Cardiac muscle cell (in vitro differentiated cells and primary cell): Measurements from ENCODE around the gene CCDC178. TPM values are rescaled to one million over a fixed set of nuclear protein-coding genes. Genes with fewer than 3 reads are reported as not detected.

Source experiments
- DNase-seq, 2 donors: peaks; one replicate each; pipeline versions ENCODE4 v3.0.0 to v3.0.0-alpha.2; 2010 to 2017; ENCODE audit warnings: low read depth in 1 of 2, low spot score in 1 of 2
- H3K27ac ChIP-seq: fragments of 200-600 bp; sonication (generic); 2 replicates; pipeline ENCODE4 v1.5.1; 2016
- H3K27me3 ChIP-seq: fragments of 200-600 bp; sonication (generic); 2 replicates; pipeline ENCODE4 v1.6.0; 2016; ENCODE audit warnings: control low read depth
- H3K36me3 ChIP-seq: fragments of 200-600 bp; sonication (generic); 2 replicates; pipeline ENCODE4 v1.5.1; 2016; ENCODE audit warnings: control low read depth
- H3K4me1 ChIP-seq: fragments of 200-600 bp; sonication (generic); 2 replicates; pipeline ENCODE4 v1.8.1; 2017; ENCODE audit warnings: low read depth, mild to moderate bottlenecking, mixed run types
- H3K4me3 ChIP-seq: fragments of 200-600 bp; sonication (generic); 2 replicates; pipeline ENCODE4 v1.5.1; 2016; ENCODE audit warnings: mild to moderate bottlenecking
- H3K9me3 ChIP-seq: fragments of 200-600 bp; sonication (generic); 2 replicates; pipeline ENCODE4 v1.5.1; 2017; ENCODE audit warnings: low read depth, mild to moderate bottlenecking, control low read depth
- CTCF ChIP-seq: IDR thresholded peaks from 2 replicates; pipeline ENCODE4 v1.5.1; 2012; ENCODE audit warnings: low read depth, mild to moderate bottlenecking, low read length
- polyA plus RNA-seq: library from polyadenylated mRNA; unstranded; fragments of >200 nt; fragmentation: Nextera tagmentation; extraction: Ambion mirVana; gene quantifications from 2 replicates; pipeline ENCODE4 v1.2.1, GENCODE V29; 2016
- total RNA-seq: library from RNA; depleted of rRNA; stranded (reverse); fragments of >200 nt; gene quantifications from 2 replicates; pipeline ENCODE4 v1.2.3, GENCODE V29; 2016

Gene CCDC178
- total and polyA plus RNA-seq, 2 experiments from 2014 or later: 0.82 TPM; not detected in 1

GRCh38 chr18:33375829-33376228 lies 64.7 kb downstream of the CCDC178 start:
- no peak for DNase-seq
- no peak overlapping the region for H3K27ac ChIP-seq
- no peaks in the 10 kb centered on the region for H3K27me3 ChIP-seq
- no peaks in the 10 kb centered on the region for H3K9me3 ChIP-seq
- H3K4me1 ChIP-seq: no peaks in the 10 kb centered on the region
- H3K36me3 ChIP-seq: no peaks in the 10 kb centered on the region
- H3K4me3 ChIP-seq: no peak overlapping the region
- TF ChIP-seq CTCF: no peak

DNA sequence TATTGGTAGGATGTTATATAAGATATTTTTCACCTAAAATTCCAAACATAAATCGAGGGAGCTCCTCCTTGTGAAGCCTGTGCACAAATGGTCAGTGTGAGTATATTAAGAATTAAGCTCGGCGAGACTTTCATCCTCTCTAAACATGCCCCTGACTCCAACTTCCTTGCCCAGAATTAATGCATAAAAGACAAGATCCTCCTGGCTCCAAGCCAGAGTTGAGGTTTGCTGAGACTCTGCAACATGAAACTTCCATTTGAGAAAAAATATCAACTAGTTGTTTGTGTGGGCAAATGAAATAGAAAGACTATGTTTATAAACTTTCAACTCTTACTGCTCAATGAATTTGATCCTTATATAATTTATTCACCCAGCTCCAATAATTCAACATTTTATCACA lies 68.1 kb downstream of the CCDC178 start:
- H3K27me3 ChIP-seq: no peaks in the 10 kb centered on the region
- H3K27ac ChIP-seq: no peak overlapping the region
- no peak overlapping the region for H3K4me3 ChIP-seq
- no peak for TF ChIP-seq CTCF
- H3K9me3 ChIP-seq: no peaks in the 10 kb centered on the region
- no peaks in the 10 kb centered on the region for H3K4me1 ChIP-seq
- no peak for DNase-seq
- H3K36me3 ChIP-seq: no peaks in the 10 kb centered on the region

DNA sequence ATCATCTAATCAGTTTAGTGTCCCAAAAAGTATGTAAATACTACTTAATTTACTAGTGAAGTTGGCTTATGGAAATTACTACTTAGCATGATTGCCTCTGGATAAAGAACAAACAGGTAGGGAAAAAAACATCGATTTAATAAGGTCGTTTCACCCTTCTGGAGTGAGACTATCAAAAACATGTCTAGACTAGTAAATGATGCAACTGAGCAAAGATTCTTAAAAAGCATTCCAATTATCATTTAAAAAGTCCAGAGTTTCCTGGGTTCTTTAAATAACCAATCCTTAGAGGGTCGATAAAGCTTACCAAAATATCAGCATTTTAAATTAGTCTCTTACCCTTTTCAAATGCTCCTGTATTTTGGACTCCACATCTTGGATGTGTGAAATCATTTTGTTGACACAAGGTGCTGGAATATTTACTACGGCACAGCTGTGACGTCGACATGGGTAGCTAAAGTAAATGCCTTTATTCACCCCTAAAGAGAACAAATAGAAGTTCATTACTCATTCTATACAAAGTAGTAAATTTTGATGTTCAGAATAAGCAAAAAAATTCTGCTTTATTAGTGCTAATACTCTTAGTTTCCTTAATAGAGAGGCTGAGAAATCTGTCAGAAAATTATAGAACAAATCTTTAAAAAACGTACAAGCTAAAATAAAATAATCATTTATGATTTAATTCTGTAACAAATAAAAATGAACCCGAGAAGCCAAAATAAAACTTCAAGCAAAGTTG lies 70.6 kb downstream of the CCDC178 start:
- Histone ChIP-seq H3K27ac (no peak overlapping the region), H3K9me3 (no peaks in the 10 kb centered on the region), H3K36me3 (no peaks in the 10 kb centered on the region), H3K27me3 (no peaks in the 10 kb centered on the region), H3K4me3 (no peak overlapping the region), H3K4me1 (no peaks in the 10 kb centered on the region)
- DNase-seq: no peak
- TF ChIP-seq CTCF: no peak

GRCh38 chr18:33356735-33357134 lies 83.8 kb downstream of the CCDC178 start:
- H3K36me3 ChIP-seq: no peaks in the 10 kb centered on the region
- no peak overlapping the region for H3K27ac ChIP-seq
- H3K4me3 ChIP-seq: no peak overlapping the region
- DNase-seq: no peak
- H3K27me3 ChIP-seq: no peaks in the 10 kb centered on the region
- no peak for TF ChIP-seq CTCF
- no peaks in the 10 kb centered on the region for H3K4me1 ChIP-seq
- no peaks in the 10 kb centered on the region for H3K9me3 ChIP-seq

DNA sequence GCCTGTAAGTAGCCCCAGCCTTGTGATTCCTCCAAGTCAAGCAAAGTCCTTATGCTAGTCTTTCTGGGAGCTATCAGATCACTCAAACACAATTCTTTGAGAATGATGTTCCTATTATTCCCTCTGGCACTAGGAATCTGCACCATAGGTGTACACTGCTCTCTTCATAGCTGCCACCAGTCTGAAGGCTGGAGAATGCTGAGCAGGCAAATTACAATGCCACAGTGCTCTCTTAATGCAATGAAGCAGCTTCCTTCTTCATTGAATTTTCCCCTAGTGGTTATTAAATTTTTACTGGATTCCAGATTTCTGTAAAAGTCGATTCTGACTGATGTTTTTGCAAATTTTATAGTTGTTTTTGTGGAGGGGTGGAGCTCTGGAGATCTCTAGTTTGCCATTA lies 84.8 kb downstream of the CCDC178 start:
- Histone ChIP-seq H3K4me3 (no peak overlapping the region), H3K27me3 (no peaks in the 10 kb centered on the region), H3K9me3 (no peaks in the 10 kb centered on the region), H3K27ac (no peak overlapping the region), H3K4me1 (no peaks in the 10 kb centered on the region), H3K36me3 (no peaks in the 10 kb centered on the region)
- DNase-seq: no peak
- TF ChIP-seq CTCF: no peak
